BLaER1 (cell line): ENCODE data around the gene MAP3K14.

ENCODE experiments used
- H3K27ac ChIP-seq: shearing (Covaris generic); formaldehyde crosslinking; 2 replicates; pipeline ENCODE4 v1.8.1; 2022
- H3K27me3 ChIP-seq: shearing (Covaris generic); formaldehyde crosslinking; 2 replicates; pipeline ENCODE4 v1.8.1; 2022
- H3K36me3 ChIP-seq: shearing (Covaris generic); formaldehyde crosslinking; 2 replicates; pipeline ENCODE4 v1.8.1; 2022
- H3K4me1 ChIP-seq: shearing (Covaris generic); formaldehyde crosslinking; 2 replicates; pipeline ENCODE4 v1.8.1; 2022
- H3K4me2 ChIP-seq: shearing (Covaris generic); formaldehyde crosslinking; 2 replicates; pipeline ENCODE4 v1.8.1; 2022
- H3K4me3 ChIP-seq: shearing (Covaris generic); formaldehyde crosslinking; 2 replicates; pipeline ENCODE4 v1.8.1; 2022
- H3K9ac ChIP-seq: shearing (Covaris generic); formaldehyde crosslinking; 2 replicates; pipeline ENCODE4 v1.8.1; 2022
- H3K9me3 ChIP-seq: shearing (Covaris generic); formaldehyde crosslinking; 2 replicates; pipeline ENCODE4 v1.8.1; 2022
- H4K20me1 ChIP-seq: shearing (Covaris generic); formaldehyde crosslinking; 2 replicates; pipeline ENCODE4 v1.8.1; 2022
- Cebpa-rat ChIP-seq: shearing (Covaris generic); IDR thresholded peaks from 2 replicates; pipeline ENCODE4 v1.8.1; 2022

The MAP3K14 gene

GRCh38 chr17:45316434-45317110 is at the start of gene MAP3K14:
MAP3K14 (minus strand) TSS chr17:45317020; CDS start chr17:45290745, 26,275 bp downstream.
- H3K27ac ChIP-seq: peak within 1 kb of the TSS; percentile 93
- peak within 1 kb of the TSS; percentile 93 for H3K4me3 ChIP-seq
- H3K27me3 ChIP-seq: no peaks in the 10 kb centered on the region
- H3K4me2 ChIP-seq: peak within 1 kb of the TSS; percentile 95
- peaks cover 13% of the 10 kb centered on the region for H4K20me1 ChIP-seq
- no peaks in the 10 kb centered on the region for H3K9me3 ChIP-seq
- no peak for TF ChIP-seq Cebpa-rat
- peaks cover 64% of the 10 kb centered on the region for H3K4me1 ChIP-seq
- peaks cover 4% of the 10 kb centered on the region; the same call in 1 of the 2 replicates for H3K36me3 ChIP-seq
- H3K9ac ChIP-seq: peak within 1 kb of the TSS; percentile 96

GRCh38 chr17:45366049-45366448 is 49.2 kb upstream of the MAP3K14 start:
- TF ChIP-seq Cebpa-rat: no peak
- no peak overlapping the region for H3K9ac ChIP-seq
- H3K36me3 ChIP-seq: no peaks in the 10 kb centered on the region
- peaks cover 18% of the 10 kb centered on the region for H3K9me3 ChIP-seq
- H4K20me1 ChIP-seq: no peaks in the 10 kb centered on the region
- H3K4me1 ChIP-seq: peaks cover 41% of the 10 kb centered on the region
- peak overlapping the region; percentile 25 for H3K4me2 ChIP-seq
- no peak overlapping the region for H3K27ac ChIP-seq
- no peak overlapping the region for H3K4me3 ChIP-seq
- peaks cover 11% of the 10 kb centered on the region for H3K27me3 ChIP-seq

- Histone ChIP-seq H3K27me3 (0 out of 2 replicates have a peak, but pooled peaks cover 2% of the 10 kb centered on the region), H4K20me1 (no peaks in the 10 kb centered on the region), H3K9ac (no peak overlapping the region), H3K36me3 (no peaks in the 10 kb centered on the region), H3K4me2 (peak overlapping the region; percentile 70), H3K27ac (peak overlapping the region; percentile 18; the same call in 1 of the 2 replicates), H3K4me1 (peaks cover 35% of the 10 kb centered on the region), H3K4me3 (no peak overlapping the region), H3K9me3 (peaks cover 18% of the 10 kb centered on the region)
- no peak for TF ChIP-seq Cebpa-rat
Observed at GRCh38 chr17:45364531-45365390, 47.9 kb upstream of the MAP3K14 start.

- no peak for TF ChIP-seq Cebpa-rat
- Histone ChIP-seq H3K36me3 (no peaks in the 10 kb centered on the region), H3K9me3 (peaks cover 18% of the 10 kb centered on the region), H4K20me1 (no peaks in the 10 kb centered on the region), H3K27me3 (no peaks in the 10 kb centered on the region), H3K4me1 (peaks cover 35% of the 10 kb centered on the region), H3K27ac (no peak overlapping the region), H3K9ac (no peak overlapping the region), H3K4me3 (no peak overlapping the region), H3K4me2 (no peak overlapping the region)
Observed at GRCh38 chr17:45363498-45363897, 46.7 kb upstream of the MAP3K14 start.

- H3K9ac ChIP-seq: no peak overlapping the region
- no peaks in the 10 kb centered on the region for H3K36me3 ChIP-seq
Observed at GRCh38 chr17:45361976-45362375, 45.2 kb upstream of the MAP3K14 start.

GRCh38 chr17:45361451-45361850 is 44.6 kb upstream of the MAP3K14 start:
- H3K27me3 ChIP-seq: no peaks in the 10 kb centered on the region
- peaks cover 18% of the 10 kb centered on the region for H3K9me3 ChIP-seq
- no peak overlapping the region for H3K9ac ChIP-seq
- no peak overlapping the region for H3K27ac ChIP-seq
- no peak overlapping the region for H3K4me3 ChIP-seq
- H3K36me3 ChIP-seq: no peaks in the 10 kb centered on the region
- TF ChIP-seq Cebpa-rat: no peak
- peaks cover 26% of the 10 kb centered on the region for H3K4me1 ChIP-seq
- H4K20me1 ChIP-seq: no peaks in the 10 kb centered on the region
- no peak overlapping the region for H3K4me2 ChIP-seq

More at GRCh38 chr17:45361976-45362375, 45.2 kb upstream of the MAP3K14 start:
- H3K4me3 ChIP-seq: no peak overlapping the region
- H3K27ac ChIP-seq: no peak overlapping the region
- no peak for TF ChIP-seq Cebpa-rat
- peaks cover 18% of the 10 kb centered on the region for H3K9me3 ChIP-seq
- no peaks in the 10 kb centered on the region for H3K27me3 ChIP-seq
- H3K4me2 ChIP-seq: no peak overlapping the region
- H4K20me1 ChIP-seq: no peaks in the 10 kb centered on the region
- H3K4me1 ChIP-seq: peaks cover 31% of the 10 kb centered on the region

- Histone ChIP-seq H3K4me3 (no peak overlapping the region), H3K27me3 (no peaks in the 10 kb centered on the region), H4K20me1 (no peaks in the 10 kb centered on the region), H3K36me3 (no peaks in the 10 kb centered on the region), H3K4me1 (peaks cover 5% of the 10 kb centered on the region; the same call in 1 of the 2 replicates), H3K9ac (no peak overlapping the region), H3K27ac (no peak overlapping the region), H3K4me2 (no peak overlapping the region), H3K9me3 (peaks cover 7% of the 10 kb centered on the region)
- TF ChIP-seq Cebpa-rat: no peak
Observed at GRCh38 chr17:45357364-45357997, 40.7 kb upstream of the MAP3K14 start.

DNA sequence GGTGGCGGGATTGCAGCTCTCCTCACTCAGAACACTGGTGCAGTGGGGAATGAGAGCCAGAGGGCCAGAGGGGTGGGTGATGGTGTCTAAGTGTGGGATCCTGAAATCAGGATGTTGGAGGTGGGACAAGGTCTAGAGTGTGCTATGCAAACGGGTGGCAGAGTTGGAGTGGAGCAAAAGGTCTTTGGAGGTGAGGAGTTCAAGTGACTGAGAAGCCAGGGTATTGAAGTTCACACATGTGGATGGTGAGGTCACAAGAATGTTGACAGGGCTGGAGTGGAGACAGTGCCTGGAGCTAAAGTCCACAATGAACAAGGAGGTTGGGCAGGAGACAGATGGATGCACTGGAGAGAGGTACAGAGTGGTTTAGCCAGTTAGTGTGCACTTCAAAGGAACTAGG is 38.3 kb upstream of the MAP3K14 start:
- H3K9ac ChIP-seq: no peak overlapping the region
- peaks cover 5% of the 10 kb centered on the region for H3K9me3 ChIP-seq
- H3K4me2 ChIP-seq: no peak overlapping the region
- H3K36me3 ChIP-seq: no peaks in the 10 kb centered on the region
- H3K27ac ChIP-seq: no peak overlapping the region
- H3K4me3 ChIP-seq: no peak overlapping the region
- H3K4me1 ChIP-seq: peaks cover 5% of the 10 kb centered on the region; the same call in 1 of the 2 replicates
- no peak for TF ChIP-seq Cebpa-rat
- no peaks in the 10 kb centered on the region for H4K20me1 ChIP-seq
- no peaks in the 10 kb centered on the region for H3K27me3 ChIP-seq

DNA sequence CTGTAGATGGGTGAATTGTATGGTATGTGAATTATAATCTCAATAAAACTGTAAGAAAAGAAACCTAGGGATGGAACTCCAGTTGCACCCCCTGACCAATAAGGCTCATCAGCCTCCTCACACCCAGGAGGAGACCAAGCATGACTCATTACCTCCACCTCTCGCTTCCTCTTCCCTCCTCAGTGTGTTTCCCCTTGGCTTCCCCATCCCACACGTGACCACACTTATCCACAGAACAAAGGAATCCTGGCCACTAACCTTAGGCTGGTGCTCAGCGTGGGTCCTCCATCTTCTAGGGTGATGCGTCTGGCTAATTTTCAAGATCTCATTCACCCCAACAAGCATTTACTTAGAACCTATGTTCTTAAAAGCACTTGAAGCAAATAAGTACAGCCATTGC is 36.2 kb upstream of the MAP3K14 start:
- no peak overlapping the region for H3K9ac ChIP-seq
- peaks cover 5% of the 10 kb centered on the region; the same call in 1 of the 2 replicates for H3K4me1 ChIP-seq
- peaks cover 5% of the 10 kb centered on the region for H3K9me3 ChIP-seq
- no peaks in the 10 kb centered on the region for H3K36me3 ChIP-seq
- no peak for TF ChIP-seq Cebpa-rat
- no peak overlapping the region for H3K4me2 ChIP-seq
- H3K27ac ChIP-seq: no peak overlapping the region
- no peak overlapping the region for H3K4me3 ChIP-seq
- no peaks in the 10 kb centered on the region for H3K27me3 ChIP-seq
- H4K20me1 ChIP-seq: no peaks in the 10 kb centered on the region
